ENCODE data around the gene IQGAP2.

IQGAP2 gene

DNA sequence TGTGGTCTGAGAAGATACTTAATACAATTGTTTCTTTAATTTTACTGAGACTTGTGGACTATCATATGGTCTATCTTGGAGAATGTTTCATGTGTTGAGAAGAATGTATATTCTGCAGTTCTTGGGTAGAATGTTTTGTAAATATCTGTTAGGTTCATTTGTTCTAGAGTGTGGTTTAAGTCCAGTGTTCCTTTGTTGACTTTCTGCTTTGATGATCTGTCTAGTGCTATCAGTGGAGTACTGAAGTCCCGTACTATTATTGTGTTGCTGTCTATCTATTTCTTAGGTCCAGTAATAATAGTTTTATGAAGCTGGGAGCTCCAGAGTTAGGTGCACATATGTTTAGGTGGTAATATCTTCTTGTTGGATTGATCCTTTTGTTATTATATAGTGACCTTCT, 36.1 kb downstream of the IQGAP2 start:
- TF ChIP-seq, protein P1, sequence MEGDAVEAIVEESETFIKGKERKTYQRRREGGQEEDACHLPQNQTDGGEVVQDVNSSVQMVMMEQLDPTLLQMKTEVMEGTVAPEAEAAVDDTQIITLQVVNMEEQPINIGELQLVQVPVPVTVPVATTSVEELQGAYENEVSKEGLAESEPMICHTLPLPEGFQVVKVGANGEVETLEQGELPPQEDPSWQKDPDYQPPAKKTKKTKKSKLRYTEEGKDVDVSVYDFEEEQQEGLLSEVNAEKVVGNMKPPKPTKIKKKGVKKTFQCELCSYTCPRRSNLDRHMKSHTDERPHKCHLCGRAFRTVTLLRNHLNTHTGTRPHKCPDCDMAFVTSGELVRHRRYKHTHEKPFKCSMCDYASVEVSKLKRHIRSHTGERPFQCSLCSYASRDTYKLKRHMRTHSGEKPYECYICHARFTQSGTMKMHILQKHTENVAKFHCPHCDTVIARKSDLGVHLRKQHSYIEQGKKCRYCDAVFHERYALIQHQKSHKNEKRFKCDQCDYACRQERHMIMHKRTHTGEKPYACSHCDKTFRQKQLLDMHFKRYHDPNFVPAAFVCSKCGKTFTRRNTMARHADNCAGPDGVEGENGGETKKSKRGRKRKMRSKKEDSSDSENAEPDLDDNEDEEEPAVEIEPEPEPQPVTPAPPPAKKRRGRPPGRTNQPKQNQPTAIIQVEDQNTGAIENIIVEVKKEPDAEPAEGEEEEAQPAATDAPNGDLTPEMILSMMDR (IDR thresholded peaks at IDR 0.05) = no peak

DNA sequence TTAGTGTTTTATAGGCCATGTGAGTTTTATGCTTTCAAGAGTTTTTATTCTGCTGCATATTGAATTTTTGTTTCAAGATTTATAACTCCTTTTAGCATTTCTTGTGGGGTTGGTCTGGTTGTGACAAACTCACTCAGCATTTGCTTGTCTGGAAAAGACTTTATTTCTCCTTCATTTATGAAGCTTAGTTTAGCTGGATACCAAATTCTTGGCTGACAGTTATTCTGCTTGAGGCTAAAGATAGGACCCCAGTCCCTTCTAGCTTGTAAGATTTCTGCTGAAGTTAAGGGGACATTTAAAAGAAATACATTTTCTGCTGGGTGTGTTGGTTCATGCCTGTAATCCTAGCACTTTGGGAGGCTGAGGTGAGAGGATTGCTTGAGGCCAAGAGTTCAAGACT, 36.8 kb downstream of the IQGAP2 start:
- TF ChIP-seq, protein P1 (IDR thresholded peaks at IDR 0.05) = no peak

DNA sequence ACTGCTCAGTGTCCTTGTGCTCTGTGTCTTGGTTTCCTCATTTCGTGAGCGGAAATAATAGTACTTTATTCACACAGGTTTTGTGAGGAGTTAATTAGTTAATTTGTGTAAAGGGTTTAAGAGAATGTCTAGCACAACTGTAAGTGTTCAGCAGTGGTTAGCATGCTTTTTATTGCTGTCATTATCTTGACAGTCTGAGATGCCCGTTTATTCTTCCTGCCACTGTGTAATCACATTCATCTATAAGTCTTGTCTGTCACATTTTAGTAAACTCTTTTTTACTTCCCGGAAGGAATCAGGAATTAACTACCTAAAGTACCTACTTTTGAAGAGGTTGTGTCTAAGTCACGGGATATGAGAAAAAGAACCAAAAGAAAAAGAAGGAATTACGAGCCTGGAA, 38.0 kb downstream of the IQGAP2 start:
- TF ChIP-seq, protein P1 (IDR thresholded peaks at IDR 0.05) = no peak

DNA sequence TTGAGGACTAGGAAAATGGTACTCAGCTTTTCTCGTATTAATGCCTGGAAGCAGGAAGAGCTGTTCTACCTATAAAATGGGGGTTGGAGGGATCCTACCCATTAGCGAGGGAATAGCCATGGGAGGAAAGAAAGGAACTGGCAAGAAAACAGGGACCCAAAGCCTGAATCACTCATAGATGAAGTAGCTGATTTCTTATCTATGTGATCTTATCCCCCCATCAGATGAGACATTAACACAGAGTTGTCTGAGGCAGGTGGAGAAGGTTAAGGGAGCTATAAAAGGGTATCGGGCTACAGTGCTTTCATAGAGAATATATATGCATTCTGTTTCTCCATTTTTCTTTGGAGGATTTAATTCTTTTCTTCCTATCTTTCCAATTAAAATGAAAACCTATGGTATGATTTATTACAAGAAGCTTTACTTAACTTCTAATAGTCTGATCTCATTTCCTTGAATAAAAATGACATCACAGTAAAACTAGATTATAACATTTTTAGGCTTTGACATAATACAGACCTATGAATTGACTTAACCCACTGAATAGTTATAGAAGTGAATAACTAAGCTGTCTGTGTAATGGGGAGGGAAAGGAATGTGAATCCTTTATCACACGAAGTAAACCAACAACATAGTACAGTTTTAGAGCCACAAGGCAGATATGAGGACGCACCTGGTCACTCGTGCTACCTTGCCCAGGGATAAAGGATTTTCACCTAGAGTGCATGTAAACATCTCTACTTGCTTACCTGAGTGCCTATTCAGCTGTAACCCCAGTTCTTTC, 39.0 kb downstream of the IQGAP2 start:
- TF ChIP-seq, protein P1 (IDR thresholded peaks at IDR 0.05) = no peak

DNA sequence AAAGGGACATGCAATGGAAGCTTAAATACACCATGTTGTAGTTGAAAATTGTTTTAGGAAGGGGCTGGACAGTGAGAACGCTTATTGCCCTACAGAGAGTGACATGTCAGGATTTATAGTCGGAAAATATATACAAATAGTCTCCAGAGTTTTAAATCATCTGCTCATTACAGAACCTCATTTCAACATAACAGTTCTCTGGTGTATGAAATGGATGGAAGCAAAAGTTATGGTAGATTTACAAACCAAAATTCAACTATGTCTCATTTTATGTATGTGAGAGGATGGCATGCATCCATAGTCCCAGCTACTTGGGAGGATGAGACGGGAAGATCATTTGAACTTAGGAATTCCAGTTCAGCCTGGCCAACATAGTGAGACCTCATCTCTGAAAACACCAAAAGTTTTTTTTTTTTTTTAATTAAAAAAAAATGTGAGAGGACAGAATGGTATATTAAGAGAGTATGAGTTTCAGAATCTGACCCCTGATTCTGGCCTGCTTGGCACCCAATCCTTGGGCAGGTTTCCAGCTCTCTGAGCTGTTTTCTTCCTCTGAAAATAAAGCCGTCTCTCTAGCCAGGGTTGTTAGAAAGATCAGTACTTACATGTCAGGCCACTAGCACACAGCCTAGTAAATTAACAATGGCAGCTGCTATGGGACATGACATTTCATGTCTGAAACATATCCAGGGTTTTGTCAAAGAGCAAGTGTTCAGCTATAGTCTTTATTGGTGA, 40.1 kb downstream of the IQGAP2 start:
- TF ChIP-seq, protein P1 (IDR thresholded peaks at IDR 0.05) = no peak

DNA sequence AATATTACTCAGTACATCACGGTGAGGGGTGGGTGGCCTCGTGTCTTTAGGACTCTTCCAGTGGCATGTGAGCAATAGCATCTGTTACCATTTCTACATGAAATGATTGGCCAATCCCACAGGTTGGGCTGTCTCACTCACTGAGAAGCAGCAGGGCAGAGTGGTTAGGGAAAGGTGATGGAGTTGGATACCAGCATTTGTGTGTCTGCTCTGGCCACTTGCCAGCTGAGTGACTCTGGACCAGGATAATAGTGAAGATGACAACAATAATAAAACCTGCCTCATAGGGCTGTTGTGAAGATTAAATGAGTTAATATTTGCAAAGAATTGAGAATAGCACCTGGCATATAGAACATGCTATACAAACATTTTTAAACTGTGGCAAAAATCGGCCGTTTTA, 42.0 kb downstream of the IQGAP2 start:
- TF ChIP-seq, protein P1 (IDR thresholded peaks at IDR 0.05) = no peak

DNA sequence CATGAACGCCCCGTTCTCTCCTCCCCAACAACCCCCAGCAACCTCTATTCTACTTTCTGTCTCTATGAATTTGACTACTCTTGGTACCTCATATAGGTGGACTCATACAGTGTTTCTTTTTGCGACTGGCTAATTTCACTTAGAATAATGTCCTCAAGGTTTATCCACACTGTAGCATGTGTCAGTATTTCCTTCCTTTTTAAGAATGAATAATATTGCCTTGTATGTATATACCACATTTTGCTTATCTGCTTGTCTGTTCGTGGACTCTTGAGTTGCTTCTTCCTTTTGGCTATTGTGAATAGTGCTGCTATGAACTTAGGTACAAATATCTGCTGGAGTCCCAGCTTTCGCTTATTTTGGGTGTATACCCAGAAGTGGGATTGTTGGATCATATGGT, 42.7 kb downstream of the IQGAP2 start:
- TF ChIP-seq, protein P1 (IDR thresholded peaks at IDR 0.05) = no peak

All from LNCAP (cell line).